Osteoblast (primary cell): ENCODE measurements around the gene MRPS18B. TPM values are rescaled to one million over a fixed set of nuclear protein-coding genes. Genes with fewer than 3 reads are reported as not detected.
A peak's percentile ranks its signal among the peaks of the same experiment; 100 is the strongest.

Source experiments
- DNase-seq: peaks from one replicate; pipeline ENCODE4 v3.0.0; 2011; ENCODE audit warnings: low spot score, mixed read lengths; ENCODE audit not compliant: insufficient read length; ENCODE audit errors: missing footprints
- H2AFZ ChIP-seq: 2 replicates; pipeline ENCODE4 v1.6.0; 2011; ENCODE audit warnings: mild to moderate bottlenecking, low read length
- H3K27ac ChIP-seq: 2 replicates; pipeline ENCODE4 v1.5.1; 2011; ENCODE audit warnings: mild to moderate bottlenecking, low read depth, low read length, moderate library complexity
- H3K27me3 ChIP-seq: 2 replicates; pipeline ENCODE4 v1.6.0; 2012; ENCODE audit warnings: mild to moderate bottlenecking, control low read depth, inconsistent platforms, low read length, moderate library complexity; ENCODE audit not compliant: insufficient read depth
- H3K36me3 ChIP-seq: 2 replicates; pipeline ENCODE4 v1.5.1; 2011; ENCODE audit warnings: mild to moderate bottlenecking, low read length, control low read depth, moderate library complexity; ENCODE audit not compliant: insufficient read depth
- H3K4me1 ChIP-seq: 2 replicates; pipeline ENCODE4 v1.5.1; 2011; ENCODE audit warnings: mild to moderate bottlenecking, low read length, control low read depth, moderate library complexity; ENCODE audit not compliant: insufficient read depth
- H3K4me2 ChIP-seq: 2 replicates; pipeline ENCODE4 v1.6.0; 2011; ENCODE audit warnings: mild to moderate bottlenecking, low read length; ENCODE audit not compliant: insufficient read depth
- H3K4me3 ChIP-seq: fragments of 200-600 bp; sonication (generic); 3 replicates; pipeline ENCODE4 v1.5.1; 2012; ENCODE audit warnings: mild to moderate bottlenecking, low read length, inconsistent platforms; ENCODE audit not compliant: insufficient read depth
- H3K79me2 ChIP-seq: 2 replicates; pipeline ENCODE4 v1.6.0; 2012; ENCODE audit warnings: mild to moderate bottlenecking, low read length, control low read depth, inconsistent platforms; ENCODE audit not compliant: insufficient read depth
- H3K9me3 ChIP-seq: 2 replicates; pipeline ENCODE4 v1.5.1; 2011; ENCODE audit warnings: low read depth, low read length, control low read depth
- H4K20me1 ChIP-seq: 2 replicates; pipeline ENCODE4 v1.6.0; 2012; ENCODE audit warnings: mild to moderate bottlenecking, low read length, control low read depth; ENCODE audit not compliant: insufficient read depth
- CTCF ChIP-seq: IDR thresholded peaks from 2 replicates; pipeline ENCODE4 v1.5.1; 2011; ENCODE audit warnings: mild to moderate bottlenecking, low read depth, low read length, moderate library complexity; ENCODE audit errors: extremely low read depth
- total RNA-seq: library from RNA; depleted of rRNA; stranded (reverse); fragments of >200 nt; gene quantifications from 2 replicates; pipeline ENCODE4 v1.2.3, GENCODE V29; 2012

The MRPS18B gene
- total RNA-seq, 1 donor, result 67.3 TPM

- peaks cover 45% of the 10 kb centered on the region for H3K79me2 ChIP-seq
- peaks cover 52% of the 10 kb centered on the region for H3K4me1 ChIP-seq
- H4K20me1 ChIP-seq, result peaks cover 46% of the 10 kb centered on the region
- no peaks in the 10 kb centered on the region for H3K27me3 ChIP-seq
- TF ChIP-seq CTCF, result peak; percentile 49
- H3K9me3 ChIP-seq, result no peaks in the 10 kb centered on the region
- peak overlapping the region; percentile 99 for H3K27ac ChIP-seq
- no peak for DNase-seq
- no peak overlapping the region for H3K4me3 ChIP-seq
- peaks cover 56% of the 10 kb centered on the region for H3K36me3 ChIP-seq
- H3K4me2 ChIP-seq, result peak overlapping the region; percentile 86
- H2AFZ ChIP-seq, result no peak overlapping the region
Measured at GRCh38 chr6:30612213-30612612, 5.4 kb upstream of the MRPS18B start.

DNA sequence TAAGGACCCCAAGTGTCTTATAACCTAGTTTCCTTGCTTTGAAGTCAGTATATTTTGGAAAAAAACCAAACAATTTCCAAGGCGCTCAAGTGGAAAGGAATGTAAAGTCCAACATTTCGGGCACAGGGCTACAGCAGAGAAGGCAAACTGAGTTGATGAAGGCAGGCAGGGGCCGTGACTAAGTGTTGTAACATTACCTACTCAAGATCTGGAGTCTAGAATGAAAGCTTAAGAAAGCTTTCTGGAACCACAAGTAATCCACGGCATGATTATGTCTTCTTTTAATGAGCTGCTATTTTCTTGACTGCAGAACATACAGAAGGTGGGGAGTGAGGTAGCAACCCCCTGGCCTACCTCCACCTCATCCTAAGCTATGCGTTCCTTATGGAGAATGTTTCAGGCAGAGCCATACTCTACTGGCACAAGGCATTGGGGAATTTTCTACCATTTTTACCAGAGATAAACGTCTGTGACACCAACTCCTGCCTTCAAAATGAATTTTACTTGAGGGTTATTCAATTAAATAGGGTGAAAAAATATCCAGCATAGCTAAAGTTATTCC, 4.9 kb upstream of the MRPS18B start:
- no peak overlapping the region for H2AFZ ChIP-seq
- no peak for TF ChIP-seq CTCF
- peaks cover 46% of the 10 kb centered on the region for H3K79me2 ChIP-seq
- H3K4me3 ChIP-seq, result no peak overlapping the region
- peaks cover 52% of the 10 kb centered on the region for H3K4me1 ChIP-seq
- H3K27ac ChIP-seq, result peak overlapping the region; percentile 99
- peak; percentile 77 for DNase-seq
- peaks cover 50% of the 10 kb centered on the region for H3K36me3 ChIP-seq
- H3K27me3 ChIP-seq, result no peaks in the 10 kb centered on the region
- H3K9me3 ChIP-seq, result no peaks in the 10 kb centered on the region
- H4K20me1 ChIP-seq, result peaks cover 46% of the 10 kb centered on the region
- peak overlapping the region; percentile 86 for H3K4me2 ChIP-seq

- Histone ChIP-seq H3K79me2 (peaks cover 53% of the 10 kb centered on the region), H3K27me3 (no peaks in the 10 kb centered on the region), H3K27ac (peak overlapping the region; percentile 99), H3K9me3 (no peaks in the 10 kb centered on the region), H4K20me1 (peaks cover 45% of the 10 kb centered on the region), H3K4me1 (peaks cover 57% of the 10 kb centered on the region), H3K4me3 (no peak overlapping the region), H2AFZ (no peak overlapping the region), H3K4me2 (peak overlapping the region; percentile 86), H3K36me3 (peaks cover 45% of the 10 kb centered on the region)
- no peak for TF ChIP-seq CTCF
- peak; percentile 60 for DNase-seq
Measured at GRCh38 chr6:30613251-30614043, 4.2 kb upstream of the MRPS18B start.

GRCh38 chr6:30614044-30614842, 3.4 kb upstream of the MRPS18B start:
- no peak for DNase-seq
- H3K27ac ChIP-seq, result peak overlapping the region; percentile 99
- H2AFZ ChIP-seq, result no peak overlapping the region
- peak overlapping the region; percentile 86 for H3K4me2 ChIP-seq
- TF ChIP-seq CTCF, result no peak
- peaks cover 39% of the 10 kb centered on the region for H4K20me1 ChIP-seq
- peak overlapping the region; percentile 95 for H3K4me3 ChIP-seq
- H3K4me1 ChIP-seq, result peaks cover 61% of the 10 kb centered on the region
- H3K79me2 ChIP-seq, result peaks cover 54% of the 10 kb centered on the region
- no peaks in the 10 kb centered on the region for H3K27me3 ChIP-seq
- no peaks in the 10 kb centered on the region for H3K9me3 ChIP-seq
- H3K36me3 ChIP-seq, result peaks cover 40% of the 10 kb centered on the region
